ENCODE measurements around the gene TAAR8.
"Not testable (repeated sequence)": the region's sequence is repeated elsewhere in the genome, so short reads cannot be mapped to it uniquely, and the experiment has no call there.

GRCh38 chr6:132600900-132601299 is 48.4 kb downstream of the TAAR8 start:
- TF ChIP-seq RAD21 (IDR thresholded peaks at IDR 0.05; ENCODE audit: low read length); EP300 (IDR thresholded peaks at IDR 0.05; ENCODE audit: borderline replicate concordance in 1 of 2, low read depth in 1 of 2, low read length in 1 of 2); TAF1 (IDR thresholded peaks at IDR 0.05; ENCODE audit: borderline replicate concordance, low read depth, low read length); CTCF (IDR thresholded peaks at IDR 0.05): not testable (repeated sequence)

All from SK-N-SH (cell line).